HepG2 (cell line): ENCODE results near the gene MTPN. TPM values are rescaled to one million over a fixed set of nuclear protein-coding genes. Genes with fewer than 3 reads are reported as not detected.

Experiments
- AHDC1 ChIP-seq: sonication (generic); formaldehyde crosslinking; IDR thresholded peaks from 2 replicates; pipeline ENCODE4 v1.5.1; 2020; ENCODE audit warnings: mild to moderate bottlenecking, missing genetic modification reagents, borderline replicate concordance
- ASH2L ChIP-seq: fragments of 300-600, 200-600 bp; sonication (generic); IDR thresholded peaks from 2 replicates; pipeline ENCODE4 v1.7.0; 2017; ENCODE audit warnings: low read depth, mild to moderate bottlenecking, moderate library complexity, mixed read lengths, low read length; ENCODE audit not compliant: insufficient read length
- BORCS8-MEF2B ChIP-seq: sonication (generic); formaldehyde crosslinking; IDR thresholded peaks from 2 replicates; pipeline ENCODE4 v1.8.0; 2022; ENCODE audit warnings: mild to moderate bottlenecking, missing genetic modification reagents
- CHD4 ChIP-seq: fragments of 200-600 bp; sonication (generic); IDR thresholded peaks from 2 replicates; pipeline ENCODE4 v1.7.0; 2017; ENCODE audit warnings: mild to moderate bottlenecking, low read length, borderline replicate concordance
- GRHL1 ChIP-seq: sonication (generic); formaldehyde crosslinking; conservative IDR thresholded peaks from 2 replicates; pipeline ENCODE4 v1.8.0; 2022; ENCODE audit warnings: missing genetic modification reagents
- KLF9 ChIP-seq: IDR thresholded peaks from 2 replicates; pipeline ENCODE4 v1.6.1; 2016; ENCODE audit warnings: low read depth
- LCORL ChIP-seq, 2 experiments: fragments of 450-650 bp in 1 of 2; sonication (generic) in 1 of 2; formaldehyde crosslinking in 1 of 2; IDR thresholded peaks; 2 replicates each; pipeline versions ENCODE4 v1.5.0 to v1.6.1; 2017 to 2020; ENCODE audit warnings: antibody characterized with exemption in 1 of 2, missing genetic modification reagents in 1 of 2
- MIXL1 ChIP-seq: IDR thresholded peaks from 2 replicates; pipeline ENCODE4 v1.6.1; 2016
- NR2F6 ChIP-seq, 2 experiments: IDR thresholded peaks; 2 replicates each; pipeline ENCODE4 v1.6.1; 2016; ENCODE audit warnings: antibody characterized with exemption in 1 of 2, mild to moderate bottlenecking in 1 of 2
- POLR2G ChIP-seq: fragments of 200-400 bp; formaldehyde crosslinking; IDR thresholded peaks from 2 replicates; pipeline ENCODE4 v1.6.1; 2018; ENCODE audit warnings: mild to moderate bottlenecking, low read depth, low read length, moderate library complexity
- REXO4 ChIP-seq: sonication (generic); formaldehyde crosslinking; IDR thresholded peaks from 2 replicates; pipeline ENCODE4 v1.8.0; 2022; ENCODE audit warnings: missing genetic modification reagents, mild to moderate bottlenecking, borderline replicate concordance
- SOX6 ChIP-seq, 2 experiments: fragments of 450-650 bp in 1 of 2; sonication (generic) in 1 of 2; formaldehyde crosslinking in 1 of 2; IDR thresholded peaks; 2 replicates each; pipeline versions ENCODE4 v1.4.0 to v1.6.1; 2017 to 2020; ENCODE audit warnings: antibody characterized with exemption in 1 of 2, mild to moderate bottlenecking in 1 of 2, missing genetic modification reagents in 1 of 2
- ZFP1 ChIP-seq: IDR thresholded peaks from 2 replicates; pipeline ENCODE4 v1.6.1; 2016
- ZMYM2 ChIP-seq: sonication (generic); formaldehyde crosslinking; IDR thresholded peaks from 2 replicates; pipeline ENCODE4 v1.8.0; 2022; ENCODE audit warnings: mild to moderate bottlenecking, missing genetic modification reagents
- ZMYM3 ChIP-seq: sonication (generic); formaldehyde crosslinking; IDR thresholded peaks from 2 replicates; pipeline ENCODE4 v1.5.1; 2020; ENCODE audit warnings: mild to moderate bottlenecking, missing genetic modification reagents
- ZNF556 ChIP-seq: sonication (generic); formaldehyde crosslinking; IDR thresholded peaks from 2 replicates; pipeline ENCODE4 v1.4.0; 2020; ENCODE audit warnings: mild to moderate bottlenecking, missing genetic modification reagents, borderline replicate concordance
- ZNF691 ChIP-seq: sonication (generic); formaldehyde crosslinking; IDR thresholded peaks from 2 replicates; pipeline ENCODE4 v1.4.0; 2020; ENCODE audit warnings: missing genetic modification reagents, low read depth, mild to moderate bottlenecking, borderline replicate concordance
- ZNF75D ChIP-seq: sonication (generic); formaldehyde crosslinking; IDR thresholded peaks from 2 replicates; pipeline ENCODE4 v1.8.1; 2023; ENCODE audit warnings: missing genetic modification reagents, mild to moderate bottlenecking, borderline replicate concordance
- ZNF776 ChIP-seq: sonication (generic); formaldehyde crosslinking; IDR thresholded peaks from 2 replicates; pipeline ENCODE4 v1.4.0; 2020; ENCODE audit warnings: mild to moderate bottlenecking, missing genetic modification reagents
- ZNF781 ChIP-seq: sonication (generic); formaldehyde crosslinking; IDR thresholded peaks from 2 replicates; pipeline ENCODE4 v1.5.1; 2020; ENCODE audit warnings: borderline replicate concordance, mild to moderate bottlenecking, missing genetic modification reagents; ENCODE audit errors: not compliant biosample characterization
- ZZZ3 ChIP-seq: sonication (generic); formaldehyde crosslinking; IDR thresholded peaks from 2 replicates; pipeline ENCODE4 v1.4.0; 2020; ENCODE audit warnings: missing genetic modification reagents, mild to moderate bottlenecking, borderline replicate concordance
- polyA plus RNA-seq, 8 experiments: library from polyadenylated mRNA; depleted of rRNA in 3 of 8; stranded (reverse) in 7 of 8; unstranded in 1 of 8; fragments of >200 nt; fragmentation: Illumina TruSeq in 4 of 8; extraction: Trizol in 4 of 8; gene quantifications; 2 replicates each; pipeline versions ENCODE4 v1.2.1 to v1.2.3, GENCODE V29; 2011 to 2016; ENCODE audit warnings: low read depth in 4 of 8, missing spikeins in 1 of 8, mixed read lengths in 1 of 8; ENCODE audit not compliant: insufficient read depth in 1 of 8
- total RNA-seq, 5 experiments: library from RNA; depleted of rRNA; stranded (reverse); fragments of >200 nt; fragmentation: Illumina TruSeq; extraction: Trizol; gene quantifications; 2 replicates each; pipeline ENCODE4 v1.2.3, GENCODE V29; 2016; ENCODE audit warnings: low read depth in 1 of 5

MTPN gene
- total and polyA plus RNA-seq, 2 of the 13 experiments (the other 11 are each of a cell fraction or from before 2014, with no cell fraction given): 31.1 to 71.7 TPM

- TF ChIP-seq KLF9 (CRISPR knock-in tag): peak; percentile 43; the same call in 1 of the 2 replicates
- no peak for TF ChIP-seq GRHL1
- TF ChIP-seq ZNF781 (CRISPR knock-in tag): peak; percentile 85
- TF ChIP-seq SOX6 (IDR thresholded peaks at IDR 0.05): no peak
- peak; percentile 38; the same call in 1 of the 2 replicates for TF ChIP-seq SOX6 (CRISPR knock-in tag; IDR thresholded peaks at IDR 0.05)
- no peak for TF ChIP-seq ZFP1 (CRISPR knock-in tag)
- no peak for TF ChIP-seq ZNF556
- no peak for TF ChIP-seq REXO4 (CRISPR knock-in tag)
- no peak for TF ChIP-seq AHDC1
- peak; percentile 60; the same call in 1 of the 2 replicates for TF ChIP-seq ZZZ3 (CRISPR knock-in tag)
- peak; percentile 81; the same call in 1 of the 2 replicates for TF ChIP-seq BORCS8-MEF2B (CRISPR knock-in tag)
- TF ChIP-seq NR2F6 (IDR thresholded peaks at IDR 0.05): no peak
- TF ChIP-seq NR2F6 (CRISPR knock-in tag; IDR thresholded peaks at IDR 0.05): 0 out of 2 replicates have a peak, but pooled peaks have one; percentile 24
- TF ChIP-seq MIXL1 (CRISPR knock-in tag): 0 out of 2 replicates have a peak, but pooled peaks have one; percentile 20
- TF ChIP-seq ZNF776 (CRISPR knock-in tag): 0 out of 2 replicates have a peak, but pooled peaks have one; percentile 45
- TF ChIP-seq POLR2G: peak; percentile 79
- no peak for TF ChIP-seq LCORL (IDR thresholded peaks at IDR 0.05)
- TF ChIP-seq LCORL (CRISPR knock-in tag; IDR thresholded peaks at IDR 0.05): no peak
- TF ChIP-seq ZNF75D: no peak
- TF ChIP-seq ZMYM2 (CRISPR knock-in tag): 0 out of 2 replicates have a peak, but pooled peaks have one; percentile 30
- TF ChIP-seq ZMYM3: peak; percentile 39; the same call in 1 of the 2 replicates
- TF ChIP-seq ASH2L: peak; percentile 86
- no peak; the same call in 1 of the 2 replicates for TF ChIP-seq ZNF691
- TF ChIP-seq CHD4: no peak
Measured at GRCh38 chr7:135977007-135977741, at the start of gene MTPN (continued).
